ENCODE measurements around the gene MAG.
A peak's percentile ranks its signal among the peaks of the same experiment; 100 is the strongest.
"Not testable (repeated sequence)": the region's sequence is repeated elsewhere in the genome, so short reads cannot be mapped to it uniquely, and the experiment has no call there.

The MAG gene

DNA sequence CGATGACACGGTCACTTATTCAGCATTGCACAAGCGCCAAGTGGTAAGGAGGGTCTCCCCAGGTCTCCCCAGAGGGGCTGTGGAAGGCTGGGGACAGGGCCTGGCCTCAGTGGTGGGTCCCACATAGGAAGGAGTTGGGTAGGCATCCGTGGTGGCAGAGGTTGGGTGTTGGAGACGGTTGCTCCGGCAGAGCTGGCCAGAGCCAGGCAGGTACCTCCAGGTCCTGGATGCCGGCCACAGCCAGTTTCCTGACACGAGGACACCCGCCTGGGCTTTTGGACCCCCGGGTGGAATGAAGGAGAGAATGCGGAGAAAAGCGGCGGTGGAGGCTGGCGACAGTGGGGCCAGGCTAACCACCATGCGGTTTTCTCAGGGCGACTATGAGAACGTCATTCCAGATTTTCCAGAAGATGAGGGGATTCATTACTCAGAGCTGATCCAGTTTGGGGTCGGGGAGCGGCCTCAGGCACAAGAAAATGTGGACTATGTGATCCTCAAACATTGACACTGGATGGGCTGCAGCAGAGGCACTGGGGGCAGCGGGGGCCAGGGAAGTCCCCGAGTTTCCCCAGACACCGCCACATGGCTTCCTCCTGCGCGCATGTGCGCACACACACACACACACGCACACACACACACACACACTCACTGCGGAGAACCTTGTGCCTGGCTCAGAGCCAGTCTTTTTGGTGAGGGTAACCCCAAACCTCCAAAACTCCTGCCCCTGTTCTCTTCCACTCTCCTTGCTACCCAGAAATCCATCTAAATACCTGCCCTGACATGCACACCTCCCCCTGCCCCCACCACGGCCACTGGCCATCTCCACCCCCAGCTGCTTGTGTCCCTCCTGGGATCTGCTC is 54.5 kb downstream of the MAG start:
- peak; percentile 78 for DNase-seq

DNA sequence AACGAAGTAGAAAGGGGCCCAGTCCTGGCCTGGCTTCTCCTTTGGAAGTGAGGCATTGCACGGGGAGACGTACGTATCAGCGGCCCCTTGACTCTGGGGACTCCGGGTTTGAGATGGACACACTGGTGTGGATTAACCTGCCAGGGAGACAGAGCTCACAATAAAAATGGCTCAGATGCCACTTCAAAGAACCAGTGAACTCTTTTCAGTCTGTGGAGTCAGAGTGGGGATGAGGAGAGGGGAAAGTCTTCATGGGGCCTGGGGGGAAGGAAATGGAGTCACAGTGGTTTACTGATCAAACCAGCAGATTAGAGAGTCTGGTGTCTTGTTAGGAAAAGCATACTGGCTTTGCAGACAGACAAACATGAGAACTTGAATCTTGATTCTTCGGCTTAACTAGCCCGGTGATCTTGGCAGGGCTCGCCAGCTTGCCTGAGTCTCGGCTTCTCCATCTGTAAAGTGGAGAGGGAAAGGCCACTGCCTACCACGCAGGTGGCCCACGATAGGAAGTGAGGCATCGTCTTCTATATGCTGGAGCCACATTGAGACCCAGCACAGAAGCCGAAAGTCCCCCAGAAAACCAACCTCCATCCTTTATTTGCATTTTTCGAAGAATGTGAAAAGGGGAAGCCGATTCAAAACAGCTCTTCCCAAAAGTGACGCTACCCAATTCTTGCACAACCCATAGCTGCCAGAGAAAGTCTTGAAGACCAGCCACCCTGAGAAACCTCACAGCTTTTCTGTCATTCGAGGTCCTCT is 55.4 kb downstream of the MAG start, which contains the start of gene FFAR1:
Gene FFAR1 (plus strand): TSS at position 732 of the 759 bp plus-strand sequence. CDS start 3,650 bp downstream, outside the sequence.
- peak; percentile 71 for DNase-seq

DNA sequence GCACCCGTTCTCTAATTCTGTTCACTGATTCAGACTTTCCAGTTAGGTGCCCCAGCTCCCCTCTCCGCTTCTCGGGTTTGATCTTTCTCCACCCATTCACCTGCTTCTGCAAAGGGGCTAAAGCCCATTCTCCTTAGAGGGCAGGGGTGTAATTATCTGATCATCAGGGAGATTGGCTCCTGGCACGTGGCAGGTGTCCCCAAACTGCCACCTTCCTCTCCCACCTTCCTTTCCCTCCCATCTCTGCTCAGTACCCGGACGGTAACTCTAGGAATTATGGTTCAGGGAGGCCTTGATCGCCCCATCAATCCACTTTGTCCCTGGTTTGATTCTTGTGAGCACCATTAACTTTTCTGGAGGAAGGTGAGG is 56.0 kb downstream of the MAG start:
- DNase-seq = no peak

DNA sequence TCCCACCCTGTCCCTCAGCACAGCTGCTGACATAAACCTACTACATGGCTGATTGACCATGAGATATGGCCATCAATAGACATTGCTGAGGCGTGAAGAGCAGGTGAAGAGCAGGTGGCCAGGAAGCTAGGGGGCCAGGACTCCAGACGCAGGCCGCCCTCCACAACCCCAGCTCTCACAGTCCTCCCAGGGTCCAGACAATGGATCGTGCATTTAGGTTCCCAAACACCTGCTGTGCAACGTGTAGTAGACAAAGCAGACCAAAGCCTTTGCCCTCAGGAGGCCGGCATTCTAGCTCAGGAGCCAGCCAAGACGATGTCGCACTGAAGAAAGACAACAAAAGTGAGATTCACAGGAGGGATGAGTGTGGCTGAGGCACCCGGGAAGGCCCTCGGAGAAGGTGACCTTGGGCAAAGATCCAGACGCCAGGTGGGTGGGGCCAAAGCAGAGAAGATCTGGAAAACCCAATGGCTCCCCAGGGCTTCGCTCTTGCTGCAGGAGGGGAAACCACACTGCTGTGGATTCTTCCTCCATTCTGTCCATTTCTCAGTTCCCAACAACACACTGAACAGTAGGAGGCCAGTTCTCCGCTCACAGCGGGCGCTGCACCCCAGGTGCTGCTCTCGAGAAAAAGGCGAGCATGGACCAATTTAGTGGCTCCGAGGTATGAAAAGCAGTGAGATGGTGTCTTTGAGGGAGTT is 57.1 kb downstream of the MAG start:
- no peak for DNase-seq

DNA sequence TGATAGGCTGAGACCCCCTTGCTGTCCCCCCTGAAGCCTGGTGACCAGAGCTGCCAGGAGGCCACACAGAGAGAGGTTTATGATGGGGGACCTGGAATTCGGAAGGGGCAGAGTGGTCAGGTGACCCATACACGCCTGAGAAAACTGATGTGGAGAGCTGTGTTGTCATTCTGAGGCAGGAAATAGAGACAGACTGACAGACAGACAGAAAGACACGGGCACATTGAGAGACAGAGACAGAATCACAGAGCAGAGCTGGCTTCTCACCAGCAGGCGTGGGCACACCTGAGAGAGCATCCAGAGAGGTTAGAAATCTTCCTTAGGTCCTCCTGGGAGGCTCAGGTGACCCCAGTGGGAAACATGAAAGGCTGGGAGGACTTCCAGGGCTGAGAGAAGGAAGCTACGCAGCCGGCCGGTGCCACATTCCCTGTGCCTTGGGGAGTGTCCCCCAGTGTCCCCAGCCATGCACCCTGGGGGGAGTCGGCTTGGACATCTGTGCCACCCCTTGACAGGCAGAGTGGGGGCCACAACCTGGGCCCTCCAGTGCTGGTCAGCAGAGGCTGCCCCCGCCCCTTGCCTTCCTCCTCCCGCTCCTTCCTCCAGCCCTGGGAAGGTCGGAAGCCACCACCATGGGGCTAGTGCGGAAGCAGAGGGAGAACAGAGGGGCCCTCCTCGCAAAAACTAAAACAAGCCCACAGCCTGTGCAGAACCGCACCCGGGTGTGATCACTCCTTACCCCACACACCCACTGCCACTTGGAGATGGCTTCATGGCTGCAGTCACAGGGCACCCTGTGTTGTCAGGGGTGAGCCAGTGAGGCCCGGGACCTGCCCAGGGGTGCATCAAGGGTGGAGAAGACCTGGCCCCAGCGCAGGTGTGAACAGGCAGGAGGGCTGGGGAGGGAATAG is 57.9 kb downstream of the MAG start:
- no peak for DNase-seq

DNA sequence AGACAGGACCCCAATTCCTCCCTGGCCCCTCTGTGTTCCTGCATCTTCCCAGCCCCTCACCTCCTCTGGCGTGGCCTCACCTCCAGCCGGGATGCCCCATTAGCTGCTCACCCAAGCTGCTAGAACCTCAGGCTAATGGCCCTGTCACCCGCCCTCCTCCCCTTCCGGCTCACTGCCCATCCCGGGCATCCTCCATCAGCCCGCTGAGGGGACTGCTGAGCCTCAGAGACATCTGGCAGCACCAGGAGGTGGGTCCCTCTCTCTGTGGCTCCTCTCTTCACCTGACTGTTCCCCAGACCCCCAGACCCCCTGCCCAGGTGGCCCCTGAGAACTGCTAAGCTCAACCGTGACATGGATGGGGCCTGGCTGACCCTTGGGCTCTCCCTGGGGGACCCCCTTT is 58.6 kb downstream of the MAG start:
- DNase-seq = no peak

DNA sequence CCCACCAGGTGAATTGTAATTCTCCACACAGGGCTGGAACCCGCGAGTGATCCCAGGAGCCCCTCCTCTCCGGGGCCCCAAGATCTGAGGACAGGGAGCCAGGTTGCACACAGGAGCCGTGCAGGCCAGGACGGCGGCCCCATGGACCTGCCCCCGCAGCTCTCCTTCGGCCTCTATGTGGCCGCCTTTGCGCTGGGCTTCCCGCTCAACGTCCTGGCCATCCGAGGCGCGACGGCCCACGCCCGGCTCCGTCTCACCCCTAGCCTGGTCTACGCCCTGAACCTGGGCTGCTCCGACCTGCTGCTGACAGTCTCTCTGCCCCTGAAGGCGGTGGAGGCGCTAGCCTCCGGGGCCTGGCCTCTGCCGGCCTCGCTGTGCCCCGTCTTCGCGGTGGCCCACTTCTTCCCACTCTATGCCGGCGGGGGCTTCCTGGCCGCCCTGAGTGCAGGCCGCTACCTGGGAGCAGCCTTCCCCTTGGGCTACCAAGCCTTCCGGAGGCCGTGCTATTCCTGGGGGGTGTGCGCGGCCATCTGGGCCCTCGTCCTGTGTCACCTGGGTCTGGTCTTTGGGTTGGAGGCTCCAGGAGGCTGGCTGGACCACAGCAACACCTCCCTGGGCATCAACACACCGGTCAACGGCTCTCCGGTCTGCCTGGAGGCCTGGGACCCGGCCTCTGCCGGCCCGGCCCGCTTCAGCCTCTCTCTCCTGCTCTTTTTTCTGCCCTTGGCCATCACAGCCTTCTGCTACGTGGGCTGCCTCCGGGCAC is 59.6 kb downstream of the MAG start:
- DNase-seq = no peak

DNA sequence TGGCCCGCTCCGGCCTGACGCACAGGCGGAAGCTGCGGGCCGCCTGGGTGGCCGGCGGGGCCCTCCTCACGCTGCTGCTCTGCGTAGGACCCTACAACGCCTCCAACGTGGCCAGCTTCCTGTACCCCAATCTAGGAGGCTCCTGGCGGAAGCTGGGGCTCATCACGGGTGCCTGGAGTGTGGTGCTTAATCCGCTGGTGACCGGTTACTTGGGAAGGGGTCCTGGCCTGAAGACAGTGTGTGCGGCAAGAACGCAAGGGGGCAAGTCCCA is 60.2 kb downstream of the MAG start:
- no peak for DNase-seq

DNA sequence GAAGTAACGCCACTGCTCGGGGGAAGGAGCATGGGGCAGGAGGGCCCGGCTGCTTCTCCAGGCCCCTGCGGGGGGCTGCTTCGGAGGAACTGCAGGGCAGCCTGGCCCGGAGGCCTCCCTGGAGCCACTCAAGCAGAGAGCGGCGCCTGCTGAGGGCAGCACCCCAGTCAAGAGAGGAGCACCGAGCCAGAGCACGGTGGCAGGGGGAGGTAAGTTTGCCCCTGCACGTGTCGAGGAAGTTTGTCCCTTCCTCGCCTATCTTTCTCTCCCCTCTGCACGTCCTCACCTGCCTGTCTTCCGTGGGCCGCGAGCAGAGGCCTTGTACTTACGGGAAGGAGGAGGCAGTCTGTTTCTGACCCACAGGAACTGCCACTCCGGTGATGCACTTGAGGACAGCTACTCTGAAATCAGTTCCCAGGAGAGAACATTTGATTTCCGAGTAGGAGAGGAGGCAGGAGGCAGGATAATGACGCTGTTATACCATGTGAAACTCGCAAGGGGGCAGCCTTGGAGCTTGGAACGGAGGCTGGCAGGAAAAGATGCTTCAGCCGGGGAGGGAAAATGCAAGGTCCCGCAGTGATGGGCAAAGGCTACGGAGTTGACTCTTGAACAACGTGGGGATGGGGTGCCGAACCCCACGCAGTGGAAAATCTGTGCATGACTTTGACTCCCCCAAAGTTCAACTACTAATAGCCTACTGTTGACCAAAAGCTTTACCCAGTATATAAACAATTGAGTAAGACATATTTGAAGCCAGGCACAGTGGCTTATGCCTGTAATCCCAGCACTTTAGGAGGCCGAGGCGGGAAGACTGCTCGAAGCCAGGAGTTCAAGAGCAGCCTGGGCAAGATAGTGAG is 60.7 kb downstream of the MAG start:
- peak; percentile 67 for DNase-seq

DNA sequence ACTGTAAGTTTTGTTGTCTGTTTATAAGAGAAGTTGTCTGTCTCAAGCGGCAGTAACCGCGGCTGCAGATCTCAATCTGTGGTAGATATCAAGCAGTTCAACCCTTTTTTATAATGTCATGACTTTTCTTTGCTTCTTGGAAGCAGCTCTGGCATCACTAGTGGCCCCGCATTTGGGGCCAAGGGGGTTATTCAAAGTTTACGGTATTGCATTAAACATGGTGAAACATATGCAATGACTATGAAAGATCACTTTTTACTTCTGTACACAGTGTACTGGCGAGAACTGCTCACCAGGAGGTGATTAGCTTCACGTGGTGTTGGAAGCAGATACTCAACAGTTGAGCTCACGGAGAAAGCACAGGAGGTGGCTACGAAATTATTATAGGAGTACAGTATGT is 61.7 kb downstream of the MAG start:
- DNase-seq = no peak

DNA sequence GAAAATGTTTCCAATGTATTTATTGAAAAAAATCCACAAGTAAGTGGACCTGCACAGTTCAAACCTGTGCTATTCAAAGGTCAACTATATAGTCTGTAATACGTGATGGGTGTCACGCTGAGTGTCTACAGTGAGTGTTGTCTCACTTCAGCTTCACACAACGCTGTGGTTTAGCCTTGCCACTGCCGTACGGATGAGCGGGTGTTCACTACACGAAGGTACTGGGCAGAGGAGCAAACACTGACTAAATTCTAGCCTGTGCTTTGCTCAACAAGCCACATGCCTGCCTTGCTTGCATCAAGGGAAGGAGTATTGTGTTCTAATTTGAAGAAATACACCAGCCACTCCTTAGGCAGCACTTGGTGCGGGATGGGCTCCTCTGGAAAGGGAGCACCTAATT is 62.9 kb downstream of the MAG start:
- no peak for DNase-seq

DNA sequence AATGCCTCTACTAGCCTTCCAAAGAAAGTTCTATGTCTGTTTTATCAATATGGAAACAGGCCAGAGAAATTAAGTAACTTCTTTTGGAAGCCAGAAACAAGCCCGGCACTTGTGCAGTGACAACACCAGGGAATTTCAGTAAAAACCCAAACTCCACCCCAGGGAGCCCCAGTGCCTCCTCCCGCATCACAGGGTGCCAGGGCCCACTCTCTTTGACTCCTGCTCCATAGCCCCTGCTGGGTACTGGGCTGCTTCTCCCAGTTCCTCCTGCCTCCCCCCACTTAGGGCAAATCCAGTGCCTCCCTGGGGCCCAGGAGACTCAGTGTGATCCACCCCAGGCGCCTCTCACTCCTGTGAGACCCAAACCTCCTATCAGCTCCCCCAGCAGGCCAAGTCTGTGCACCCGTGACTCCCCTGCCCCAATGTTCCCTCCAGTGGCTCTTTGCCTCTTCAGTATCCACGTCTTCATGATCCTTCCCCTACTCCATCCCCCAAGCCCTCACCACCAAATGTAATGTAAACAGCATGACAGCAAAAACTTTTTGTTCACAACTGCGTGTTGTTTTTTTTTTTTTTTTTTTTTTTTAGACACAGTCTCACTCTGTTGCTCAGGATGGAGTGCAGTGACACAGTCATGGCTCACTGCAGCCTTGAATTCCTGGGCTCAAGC is 64.0 kb downstream of the MAG start:
- no peak for DNase-seq

DNA sequence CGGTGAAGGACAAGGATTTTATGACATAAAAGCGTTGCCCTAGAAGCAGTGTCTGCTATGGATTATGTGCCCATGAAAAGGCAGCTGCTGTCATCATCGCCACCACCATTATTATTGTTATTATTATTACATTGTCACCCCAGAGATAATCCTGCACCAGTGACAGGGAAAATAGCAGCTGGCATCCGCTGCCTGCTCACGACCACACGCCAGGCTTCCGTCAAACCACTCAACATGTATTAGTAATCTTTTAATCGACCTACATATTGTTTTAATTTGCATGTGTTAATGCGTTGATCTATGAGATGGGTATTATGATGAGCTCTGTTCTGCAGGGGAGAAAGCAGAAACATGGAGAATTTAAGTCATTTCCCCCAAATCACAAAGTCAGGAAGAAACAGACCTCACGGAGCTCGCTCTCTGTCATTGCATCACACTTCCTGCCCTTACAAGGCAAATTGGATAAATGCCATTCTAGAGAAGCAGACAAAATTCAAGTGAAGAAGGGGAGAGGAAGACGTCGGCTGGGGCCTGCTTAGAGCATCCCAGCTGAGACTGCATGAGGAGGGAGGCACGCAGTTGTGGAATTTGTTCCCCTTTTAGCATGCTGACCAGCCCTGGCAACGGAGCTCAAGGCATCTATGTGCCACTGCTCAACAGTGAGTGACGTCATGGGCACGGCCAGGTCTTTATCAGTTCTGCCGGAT is 66.1 kb downstream of the MAG start, which contains the start of gene FFAR3:
Gene FFAR3 (plus strand): TSS at position 594 of the 707 bp plus-strand sequence. CDS start 431 bp downstream, outside the sequence.
- no peak for DNase-seq

DNA sequence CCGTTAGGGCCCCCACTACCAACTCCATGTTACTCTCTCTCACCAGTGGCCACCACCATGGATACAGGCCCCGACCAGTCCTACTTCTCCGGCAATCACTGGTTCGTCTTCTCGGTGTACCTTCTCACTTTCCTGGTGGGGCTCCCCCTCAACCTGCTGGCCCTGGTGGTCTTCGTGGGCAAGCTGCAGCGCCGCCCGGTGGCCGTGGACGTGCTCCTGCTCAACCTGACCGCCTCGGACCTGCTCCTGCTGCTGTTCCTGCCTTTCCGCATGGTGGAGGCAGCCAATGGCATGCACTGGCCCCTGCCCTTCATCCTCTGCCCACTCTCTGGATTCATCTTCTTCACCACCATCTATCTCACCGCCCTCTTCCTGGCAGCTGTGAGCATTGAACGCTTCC is 66.9 kb downstream of the MAG start:
- not testable (repeated sequence) for DNase-seq

DNA sequence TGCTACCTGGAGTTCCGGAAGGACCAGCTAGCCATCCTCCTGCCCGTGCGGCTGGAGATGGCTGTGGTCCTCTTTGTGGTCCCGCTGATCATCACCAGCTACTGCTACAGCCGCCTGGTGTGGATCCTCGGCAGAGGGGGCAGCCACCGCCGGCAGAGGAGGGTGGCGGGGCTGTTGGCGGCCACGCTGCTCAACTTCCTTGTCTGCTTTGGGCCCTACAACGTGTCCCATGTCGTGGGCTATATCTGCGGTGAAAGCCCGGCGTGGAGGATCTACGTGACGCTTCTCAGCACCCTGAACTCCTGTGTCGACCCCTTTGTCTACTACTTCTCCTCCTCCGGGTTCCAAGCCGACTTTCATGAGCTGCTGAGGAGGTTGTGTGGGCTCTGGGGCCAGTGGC is 67.4 kb downstream of the MAG start:
- DNase-seq = not testable (repeated sequence)

DNA sequence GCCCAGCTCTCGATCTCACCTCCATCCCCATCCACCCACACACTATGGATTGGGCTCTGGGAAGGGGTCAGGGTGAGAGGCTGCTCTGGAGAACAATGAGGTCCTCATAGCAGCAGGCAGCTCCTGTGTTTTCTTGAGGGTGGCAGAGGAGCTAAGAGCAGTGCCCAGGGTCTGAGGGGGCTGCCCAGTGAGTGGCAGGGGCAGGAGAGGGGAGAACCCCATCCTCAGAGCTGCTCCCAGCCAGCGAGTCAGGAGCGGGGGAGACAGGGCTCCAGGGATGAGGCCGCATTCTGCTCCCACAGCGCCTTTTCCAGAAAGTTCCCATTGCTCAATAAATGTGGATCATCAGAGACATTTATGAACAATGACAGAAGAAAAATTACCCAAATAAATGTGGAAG is 68.1 kb downstream of the MAG start:
- DNase-seq = not testable (repeated sequence)

DNA sequence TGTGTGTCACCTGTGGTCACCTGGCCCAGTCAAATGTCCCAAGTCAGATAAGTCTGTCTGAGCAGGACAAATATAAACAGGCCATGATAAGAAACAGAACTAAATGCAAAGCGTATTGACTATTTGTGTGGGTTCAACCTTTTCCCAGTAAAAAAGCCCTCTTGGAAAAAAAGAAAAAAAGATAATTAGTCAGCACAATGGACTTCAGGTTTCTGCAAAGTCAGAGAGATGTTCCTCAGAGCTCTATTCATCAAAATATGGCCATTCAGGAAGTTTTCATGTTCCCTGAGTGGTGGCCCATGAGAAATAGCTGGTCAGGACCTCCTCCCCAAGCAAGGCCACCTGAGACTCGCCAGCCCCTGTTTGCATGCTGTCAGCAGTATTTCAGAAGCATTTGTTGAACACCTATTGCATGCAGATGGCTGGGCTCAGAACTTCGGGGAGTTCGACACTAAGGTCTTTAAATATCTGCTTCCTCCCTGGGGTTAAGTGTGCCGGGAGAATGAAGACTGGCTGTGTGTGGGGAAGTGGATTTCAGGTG is 69.0 kb downstream of the MAG start:
- no peak for DNase-seq

DNA sequence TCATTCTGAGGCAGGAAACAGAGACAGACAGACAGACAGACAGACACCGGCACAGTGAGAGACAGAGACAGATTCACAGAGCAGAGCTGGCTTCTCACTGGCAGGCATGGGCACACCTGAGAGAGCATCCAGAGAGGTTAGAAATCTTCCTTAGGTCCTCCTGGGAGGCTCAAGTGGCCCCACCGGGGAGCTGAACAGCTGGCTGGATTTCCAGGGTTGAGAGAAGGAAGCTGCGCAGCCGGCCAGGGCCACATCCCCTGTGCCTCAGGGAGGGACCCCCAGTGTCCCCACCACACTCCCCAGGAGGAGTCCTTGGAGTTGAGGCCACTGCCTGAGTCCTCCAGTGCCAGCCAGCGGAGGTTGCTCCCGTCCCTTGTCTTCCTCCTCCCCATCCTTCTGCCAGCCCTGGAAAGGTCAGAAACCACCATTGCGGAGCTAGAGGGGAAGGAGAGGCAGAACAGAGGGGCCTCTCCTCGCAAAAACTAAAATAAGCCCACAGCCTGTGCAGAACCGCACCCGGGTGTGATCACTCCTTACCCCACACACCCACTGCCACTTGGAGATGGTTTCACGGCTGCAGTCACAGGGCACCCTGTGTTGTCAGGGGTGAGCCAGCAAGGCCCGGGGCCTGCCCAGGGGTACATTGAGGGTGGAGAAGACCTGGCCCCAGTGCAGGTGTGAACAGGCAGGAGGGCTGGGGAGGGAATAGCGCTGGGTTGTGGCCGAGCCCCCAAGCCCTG is 70.5 kb downstream of the MAG start:
- DNase-seq = no peak
